SK-N-SH treated with all-trans-retinoic acid at 6 μM for 48 hours (cell line): ENCODE measurements around the gene MTCL1.

Experiments used
- POU6F1 ChIP-seq: fragments of 250-450 bp; sonication (Bioruptor Pico); IDR thresholded peaks from 2 replicates; pipeline ENCODE4 v1.8.0; 2021; ENCODE audit warnings: low read depth, mild to moderate bottlenecking, moderate library complexity, borderline replicate concordance
- TCF4 ChIP-seq: fragments of 250-450 bp; sonication (Bioruptor Pico); IDR thresholded peaks from 2 replicates; pipeline ENCODE4 v1.8.0; 2021; ENCODE audit warnings: mild to moderate bottlenecking, moderate library complexity, borderline replicate concordance
- ZFP30 ChIP-seq: fragments of 450-650 bp; formaldehyde crosslinking; IDR thresholded peaks from 2 replicates; pipeline ENCODE4 v1.5.0; 2022; ENCODE audit warnings: mild to moderate bottlenecking, moderate library complexity
- ZNF565 ChIP-seq: fragments of 450-650 bp; formaldehyde crosslinking; conservative IDR thresholded peaks from 2 replicates; pipeline ENCODE4 v1.5.0; 2020; ENCODE audit warnings: low read depth, mild to moderate bottlenecking, moderate library complexity
- ZNF8 ChIP-seq: fragments of 450-650 bp; formaldehyde crosslinking; IDR thresholded peaks from 2 replicates; pipeline ENCODE4 v1.5.0; 2020; ENCODE audit warnings: mild to moderate bottlenecking, moderate library complexity

DNA sequence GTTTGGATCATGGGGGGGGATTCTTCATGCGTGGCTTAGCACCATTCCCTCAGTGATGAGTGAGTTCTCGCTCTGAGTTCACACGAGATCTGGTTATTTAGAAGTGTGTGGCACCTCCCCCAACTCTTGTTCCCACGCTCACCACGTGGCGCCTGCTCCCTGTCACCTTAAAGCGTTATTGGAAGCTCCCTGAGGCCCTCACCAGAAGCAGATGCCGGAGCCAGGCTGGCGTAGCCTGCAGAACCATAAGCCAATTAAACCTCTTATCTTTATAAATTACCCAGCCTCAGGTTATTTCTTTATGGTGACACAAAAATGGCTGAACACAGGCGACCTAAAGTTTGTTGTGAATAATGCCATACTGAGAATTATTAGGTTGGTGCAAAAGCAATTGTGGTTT is 10.5 kb upstream of the MTCL1 start:
- no peak for TF ChIP-seq ZNF565 (CRISPR knock-in tag)
- TF ChIP-seq TCF4 (CRISPR knock-in tag), result no peak
- TF ChIP-seq ZFP30 (CRISPR knock-in tag), result no peak
- no peak for TF ChIP-seq ZNF8 (CRISPR knock-in tag)
- TF ChIP-seq POU6F1, result no peak
